Measurements from ENCODE around the gene DSP. TPM values are rescaled to one million over a fixed set of nuclear protein-coding genes. Genes with fewer than 3 reads are reported as not detected.

Gene DSP
- total and polyA plus RNA-seq, 4 donors = 25.0 to 74.7 (median 34.1) TPM

- no peaks in the 10 kb centered on the region for H3K36me3 ChIP-seq (ENCODE audit: control insufficient read depth in 4 of 4, insufficient read depth in 3 of 4, low read depth in 1 of 4, low read length in 3 of 4)
- no peaks in the 10 kb centered on the region for H3K27me3 ChIP-seq (ENCODE audit: control insufficient read depth in 4 of 4, insufficient read depth in 4 of 4, low read length in 3 of 4)
- peak overlapping the region; percentile 73 to 88 for H3K9ac ChIP-seq (ENCODE audit: low read depth in 1 of 2, low read length in 2 of 2)
- peak; percentile 41 for DNase-seq (ENCODE audit: low spot score)
- no peaks in the 10 kb centered on the region for H3K9me3 ChIP-seq (ENCODE audit: control insufficient read depth in 4 of 4, low read length in 3 of 4)
- no peak for TF ChIP-seq MAX (IDR thresholded peaks at IDR 0.05)
- no peak for TF ChIP-seq RXRA (IDR thresholded peaks at IDR 0.05)
- TF ChIP-seq HNF4G (IDR thresholded peaks at IDR 0.05) = no peak
- no peak for TF ChIP-seq NR2F2 (IDR thresholded peaks at IDR 0.05)
- TF ChIP-seq REST (IDR thresholded peaks at IDR 0.05) = no peak
- TF ChIP-seq FOXA1 (IDR thresholded peaks at IDR 0.05) = no peak
- peak overlapping the region; percentile 93 to 95 for H3K27ac ChIP-seq (ENCODE audit: low read depth in 1 of 2, low read length in 2 of 2)
- peaks cover 6 to 34% (median 21%) of the 10 kb centered on the region in 4 donors for H3K4me1 ChIP-seq (ENCODE audit: control insufficient read depth in 4 of 4, insufficient read depth in 4 of 4, low read length in 3 of 4)
- WGBS = under 1% methylated on average over 80 of the region's 80 CpGs
- peak overlapping the region; percentile 72 to 93 (median 81) for H3K4me3 ChIP-seq (ENCODE audit: low read depth in 1 of 3, low read length in 3 of 3)
Observed at GRCh38 chr6:7542065-7542873, 798 bp downstream of the DSP start.

- Histone ChIP-seq H3K27ac (ENCODE audit: low read depth in 1 of 2, low read length in 2 of 2) (peak overlapping the region; percentile 93 to 95), H3K4me1 (ENCODE audit: control insufficient read depth in 4 of 4, insufficient read depth in 4 of 4, low read length in 3 of 4) (peaks cover 7 to 41% (median 23%) of the 10 kb centered on the region in 4 donors), H3K36me3 (ENCODE audit: control insufficient read depth in 4 of 4, insufficient read depth in 3 of 4, low read depth in 1 of 4, low read length in 3 of 4) (no peaks in the 10 kb centered on the region), H3K4me3 (ENCODE audit: low read depth in 1 of 3, low read length in 3 of 3) (peak overlapping the region; percentile 72 to 93 (median 81)), H3K9me3 (ENCODE audit: control insufficient read depth in 4 of 4, low read length in 3 of 4) (no peaks in the 10 kb centered on the region), H3K27me3 (ENCODE audit: control insufficient read depth in 4 of 4, insufficient read depth in 4 of 4, low read length in 3 of 4) (no peaks in the 10 kb centered on the region), H3K9ac (ENCODE audit: low read depth in 1 of 2, low read length in 2 of 2) (peak overlapping the region; percentile 88 to 94)
- 4% methylated on average over 32 of the region's 32 CpGs for WGBS
- peak; percentile 77 for DNase-seq (ENCODE audit: low spot score)
- TF ChIP-seq FOXA1 (IDR thresholded peaks at IDR 0.05) (peak; percentile 70), CTCF (IDR thresholded peaks at IDR 0.05; ENCODE audit: low read depth, low read length, missing input control) (no peak), JUND (IDR thresholded peaks at IDR 0.05) (peak in 1 of 2 donors; percentile 55), NR2F2 (IDR thresholded peaks at IDR 0.05) (no peak), EGR1 (IDR thresholded peaks at IDR 0.05; ENCODE audit: low read depth in 2 of 2) (peak in 1 of 2 donors; percentile 69), RXRA (IDR thresholded peaks at IDR 0.05) (peak; percentile 59 to 80), ZBTB33 (IDR thresholded peaks at IDR 0.05) (peak; percentile 81), HNF4A (conservative IDR thresholded peaks at IDR 0.05) (peak; percentile 57 to 79), TAF1 (conservative IDR thresholded peaks at IDR 0.05) (peak; percentile 94), FOXA2 (IDR thresholded peaks at IDR 0.05) (peak; percentile 53), ATF3 (IDR thresholded peaks at IDR 0.05) (no peak), REST (IDR thresholded peaks at IDR 0.05) (peak; percentile 88), HNF4G (IDR thresholded peaks at IDR 0.05) (no peak), RAD21 (IDR thresholded peaks at IDR 0.05) (peak; percentile 47 to 51), SP1 (IDR thresholded peaks at IDR 0.05) (peak; percentile 64), YY1 (IDR thresholded peaks at IDR 0.05) (peak; percentile 76), GABPA (IDR thresholded peaks at IDR 0.05 in 1 of 2, conservative IDR thresholded peaks at IDR 0.05 in 1 of 2) (peak in 1 of 2 donors; percentile 51)
Observed at GRCh38 chr6:7542874-7543624, 1.6 kb downstream of the DSP start.

Measured in liver (tissue), 9 donors.